GM21528 (cell line): ENCODE results near the gene ATP6V1B1.

Experiments
- ATAC-seq: cut with Tn5 transposase; IDR thresholded peaks from one replicate; pipeline ENCODE4 v1.9.1; 2021; ENCODE audit warnings: mild to moderate bottlenecking, moderate library complexity; ENCODE audit not compliant: unreplicated experiment, low FRiP score

The ATP6V1B1 gene

DNA sequence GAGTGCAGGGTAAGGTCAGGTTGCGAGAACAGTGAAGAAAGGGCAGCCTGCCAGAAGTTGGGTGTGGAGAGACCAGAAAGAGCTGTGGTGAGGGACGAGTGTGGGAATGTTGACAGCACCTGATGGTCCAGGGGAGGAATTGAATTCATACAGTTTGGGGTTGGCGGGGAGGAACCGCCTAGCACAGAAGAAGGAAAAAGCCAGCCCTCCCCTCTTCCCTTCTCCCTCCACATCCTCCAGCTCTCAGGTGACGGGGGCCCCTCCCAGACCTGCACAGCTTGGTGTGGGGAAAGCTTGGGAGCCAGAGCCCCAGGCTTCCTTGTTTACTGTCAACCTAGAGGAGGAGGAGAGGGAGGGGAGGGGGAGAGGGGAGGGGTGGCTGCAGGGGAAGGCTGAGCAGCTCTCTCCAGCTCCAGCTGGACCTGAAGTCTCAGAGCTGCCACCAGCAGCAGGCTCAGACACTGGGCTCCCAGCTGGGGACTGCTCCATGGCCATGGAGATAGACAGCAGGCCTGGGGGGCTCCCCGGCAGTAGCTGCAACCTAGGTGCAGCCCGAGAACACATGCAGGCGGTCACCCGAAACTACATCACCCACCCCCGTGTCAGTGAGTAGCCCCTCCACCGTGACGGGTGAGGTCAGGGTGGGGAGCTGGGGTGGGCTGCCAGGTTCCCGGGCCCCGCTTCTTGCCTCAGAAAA, at the start of gene ATP6V1B1:
Gene ATP6V1B1, plus strand, starts transcription at position 433 of the 697 bp plus-strand sequence. Its CDS starts 55 bp downstream, at position 488.
- ATAC-seq: no peak

DNA sequence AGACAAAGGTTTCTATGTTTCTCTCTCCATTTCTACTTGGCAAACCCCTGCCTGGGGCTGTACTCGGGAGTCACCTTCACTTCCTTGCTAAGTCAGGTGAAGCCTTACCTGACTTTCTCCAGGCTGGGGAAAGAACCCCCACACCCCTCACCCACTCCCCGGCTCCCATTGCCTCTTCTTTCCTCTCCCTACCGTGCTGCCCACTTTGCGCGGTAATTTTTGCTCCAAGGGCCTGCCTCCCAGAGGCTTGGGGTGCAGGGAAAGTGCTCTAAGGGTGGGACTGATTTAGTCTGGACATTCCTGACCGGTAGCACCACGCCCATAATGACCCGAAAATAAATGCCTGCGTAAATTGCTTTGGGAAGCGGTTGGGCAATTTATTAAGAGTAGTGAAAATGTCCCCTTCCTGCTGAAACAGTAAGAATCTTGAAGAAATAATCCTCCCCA, 49.1 kb upstream of the ATP6V1B1 start:
- ATAC-seq: no peak

DNA sequence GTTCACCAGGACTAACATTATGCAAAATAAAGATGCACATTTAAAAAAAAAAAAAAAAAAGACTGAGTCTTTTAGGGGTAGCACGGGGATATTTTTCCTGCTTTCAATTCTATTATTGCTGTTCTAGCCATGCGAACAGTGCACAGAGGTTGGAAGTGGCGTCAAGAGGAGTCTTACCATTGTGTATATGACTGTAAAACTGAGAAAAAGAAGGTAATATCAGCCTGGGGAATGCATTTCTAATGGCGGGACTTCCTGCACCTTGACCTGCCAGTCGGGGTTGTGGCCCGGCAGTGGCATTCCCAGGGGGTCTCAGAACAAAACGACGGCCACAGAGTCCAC, 48.5 kb upstream of the ATP6V1B1 start:
- ATAC-seq: no peak

DNA sequence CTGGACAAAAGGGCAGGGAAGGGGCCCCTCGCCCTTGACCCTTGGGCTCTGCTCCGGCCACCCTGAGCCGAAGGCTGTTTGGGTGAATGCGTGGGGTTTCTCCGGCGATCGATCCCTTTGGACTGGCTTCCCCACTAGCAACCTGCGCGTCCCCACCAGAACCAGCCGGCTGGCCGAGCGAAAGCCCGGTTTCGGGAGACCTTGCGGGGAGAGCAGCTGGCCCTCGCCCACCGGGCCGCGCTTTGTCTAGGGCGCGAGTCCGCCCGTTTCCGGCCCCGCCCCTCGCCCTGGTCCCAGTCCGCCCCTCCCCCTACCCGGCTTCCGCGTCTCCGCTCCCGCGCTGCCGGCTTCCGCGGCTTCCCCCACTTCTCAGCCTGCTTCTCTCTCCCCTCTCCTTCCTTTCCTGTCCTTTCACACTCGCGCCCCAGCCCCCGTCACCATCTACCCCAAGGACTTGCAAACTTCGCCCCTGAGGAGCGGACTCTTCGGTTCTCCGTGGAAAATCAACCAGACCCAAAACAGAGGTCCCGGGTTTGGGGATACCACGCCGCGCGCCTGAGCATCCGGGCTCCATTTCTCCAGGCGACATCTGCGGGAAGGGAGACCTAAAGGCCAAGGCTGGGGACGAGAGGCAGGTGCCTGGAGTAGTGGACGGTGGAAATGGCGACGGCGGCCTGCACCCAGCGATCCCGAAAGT, 48.0 kb upstream of the ATP6V1B1 start:
- no peak for ATAC-seq

DNA sequence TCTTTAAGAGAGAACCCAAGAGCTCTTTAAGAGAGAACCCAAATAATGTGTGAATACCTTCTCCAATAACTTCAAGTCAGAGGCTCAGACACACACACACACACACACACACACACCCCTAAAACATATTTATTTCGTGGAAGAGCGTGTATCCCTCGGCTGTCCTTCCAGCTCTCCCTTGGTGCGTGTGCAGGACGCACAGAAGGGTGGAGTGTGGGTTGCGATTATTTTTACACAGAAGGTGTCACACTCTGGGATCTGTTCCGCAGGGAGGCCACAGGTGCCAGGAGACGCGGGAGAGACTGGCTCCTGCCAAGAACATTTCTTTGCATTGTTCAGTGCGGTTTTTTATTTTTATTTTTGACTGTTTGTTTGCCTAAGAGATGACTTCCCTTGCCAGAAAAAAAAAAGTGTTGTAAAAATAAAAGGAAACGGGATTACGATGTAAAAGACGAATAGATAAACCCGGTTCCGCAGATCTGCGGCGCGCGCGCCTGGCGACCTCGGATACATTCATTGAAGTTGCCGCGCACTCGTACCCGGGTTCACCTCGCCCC, 47.3 kb upstream of the ATP6V1B1 start:
- no peak for ATAC-seq

DNA sequence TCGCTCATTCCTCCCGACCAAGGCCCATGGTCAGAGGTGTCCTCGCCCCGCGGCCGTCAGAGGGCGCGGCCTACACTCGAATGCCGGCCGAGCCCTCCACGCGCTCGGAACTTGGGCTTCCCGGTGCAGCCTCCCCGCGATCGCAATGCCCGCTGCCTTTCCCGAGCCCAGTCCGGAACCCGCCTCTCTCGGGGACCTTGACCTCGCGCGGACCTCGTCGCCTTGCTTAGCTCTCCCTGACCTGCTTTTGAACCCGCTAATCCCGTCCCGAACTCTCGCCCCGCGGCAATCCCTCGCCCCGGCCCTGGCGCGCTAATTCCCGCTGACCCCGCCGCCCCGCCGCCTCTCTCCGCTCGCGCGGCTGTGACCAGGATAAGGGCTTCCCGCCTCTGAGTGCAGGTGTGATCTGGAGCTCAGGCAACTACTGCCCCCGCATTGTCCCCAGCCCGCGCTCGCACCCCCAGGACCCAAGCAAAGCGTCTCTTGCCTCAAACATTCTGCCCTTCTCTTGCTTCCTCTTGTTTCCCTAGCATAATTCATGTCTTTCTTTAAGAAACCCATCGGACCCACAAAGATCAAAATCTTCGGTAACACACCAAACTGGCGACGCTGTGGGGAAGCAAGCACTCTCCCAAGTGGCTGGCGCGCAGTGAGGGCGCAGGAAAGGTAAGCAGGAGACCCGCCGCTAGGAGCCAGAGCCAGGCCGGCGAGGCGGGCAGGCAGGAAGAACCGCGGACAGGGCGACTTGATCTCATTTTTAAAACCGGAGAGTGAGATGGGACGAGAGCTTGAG, 46.6 kb upstream of the ATP6V1B1 start:
- no peak for ATAC-seq

DNA sequence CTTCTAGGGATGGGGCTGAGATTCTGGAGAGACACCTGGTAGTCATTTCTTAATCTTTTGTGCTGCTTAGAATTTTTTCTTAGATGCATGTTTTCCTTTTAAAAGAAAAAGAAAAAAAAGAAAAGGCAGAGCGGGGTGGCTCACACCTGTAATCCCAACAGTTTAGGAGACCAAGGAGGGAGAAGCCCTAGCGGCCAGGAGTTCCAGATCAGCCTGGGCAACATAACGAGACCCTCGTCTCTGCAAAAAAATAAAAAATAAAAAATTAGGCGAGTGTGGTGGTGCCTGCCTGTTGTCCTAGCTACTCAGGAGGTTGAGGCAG, 46.0 kb upstream of the ATP6V1B1 start:
- no peak for ATAC-seq

DNA sequence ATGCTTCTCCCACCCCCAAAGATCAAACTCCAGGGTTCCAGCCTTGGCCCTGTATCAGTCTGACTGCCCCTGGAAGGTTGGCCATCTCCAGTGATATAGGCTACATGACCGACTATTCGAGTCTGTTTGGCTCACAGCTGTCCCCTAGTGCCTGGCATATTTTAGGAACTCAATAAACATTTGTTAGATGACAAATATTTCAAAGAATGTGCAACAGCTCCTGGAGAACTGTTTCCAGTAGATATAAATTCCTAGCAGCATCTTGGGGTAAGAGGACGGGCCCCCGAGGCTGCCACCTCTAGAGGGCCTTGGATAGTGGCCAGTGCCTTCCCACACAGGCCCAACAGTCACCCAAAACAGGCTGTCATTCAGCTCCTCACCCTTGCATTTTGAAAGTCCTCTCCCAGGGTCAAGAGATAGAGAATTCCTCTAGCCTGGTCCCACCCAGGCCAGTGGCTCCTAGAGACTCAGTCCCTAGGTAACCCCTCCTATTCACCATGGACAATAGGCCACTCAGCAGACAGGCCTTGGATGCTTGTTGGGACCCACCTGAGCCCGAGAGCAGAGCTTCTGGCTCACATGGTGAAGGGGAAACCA, 45.1 kb upstream of the ATP6V1B1 start:
- no peak for ATAC-seq

DNA sequence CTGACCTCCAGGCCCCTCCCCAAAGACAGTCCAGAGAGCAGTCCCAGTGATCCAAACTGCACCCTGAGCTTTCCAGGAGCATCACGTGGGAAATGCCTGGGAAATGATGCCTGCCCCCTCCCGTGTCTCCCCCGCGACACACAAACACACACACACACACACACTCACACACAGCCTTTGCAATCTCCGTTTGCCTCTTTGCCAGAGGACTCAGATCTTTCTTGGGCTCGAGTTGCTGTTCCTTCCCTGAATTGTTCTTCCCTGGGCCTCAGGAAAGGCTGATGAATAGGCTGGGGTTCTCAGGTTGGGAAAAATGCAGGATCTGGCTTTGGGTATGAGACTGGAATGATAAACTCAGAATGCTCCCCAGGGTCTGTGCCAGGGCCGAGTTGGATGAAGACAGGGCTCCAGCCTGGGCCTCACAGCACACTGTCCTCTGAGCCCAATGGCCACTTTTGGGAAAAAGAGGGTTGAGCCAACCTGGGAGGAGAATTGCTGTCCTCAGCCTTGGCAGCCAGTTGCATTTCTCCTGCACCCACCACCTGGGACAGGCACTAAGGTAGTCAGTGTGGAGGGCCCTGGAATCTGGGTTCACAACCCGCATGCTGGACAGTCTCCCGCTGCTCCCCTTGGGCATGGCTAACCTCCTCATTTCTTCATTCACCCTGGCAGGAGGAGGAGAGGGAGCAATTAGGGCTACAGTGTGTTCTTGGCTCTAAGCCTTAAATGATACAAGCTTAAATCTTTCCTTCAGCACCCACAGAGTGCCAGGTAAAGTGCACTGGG, 43.9 kb upstream of the ATP6V1B1 start:
- no peak for ATAC-seq

DNA sequence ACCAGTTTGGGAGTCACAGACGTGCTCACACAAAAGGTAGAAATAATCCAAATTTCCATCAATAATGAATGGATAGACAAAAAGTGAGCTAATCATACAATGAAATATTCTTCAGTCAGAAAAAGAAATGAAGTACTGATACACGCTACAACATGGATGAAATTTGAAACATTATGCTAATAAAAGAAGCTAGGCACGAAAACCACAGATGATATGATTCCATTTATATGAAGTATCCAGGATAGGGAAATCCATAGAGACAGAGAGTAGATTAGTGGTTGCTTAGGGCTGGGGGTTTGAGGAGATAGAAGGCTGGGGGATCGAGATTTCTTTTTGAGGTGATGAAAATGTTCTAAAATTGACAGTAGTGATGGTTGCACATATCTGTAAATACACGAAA, 43.0 kb upstream of the ATP6V1B1 start:
- ATAC-seq: no peak

DNA sequence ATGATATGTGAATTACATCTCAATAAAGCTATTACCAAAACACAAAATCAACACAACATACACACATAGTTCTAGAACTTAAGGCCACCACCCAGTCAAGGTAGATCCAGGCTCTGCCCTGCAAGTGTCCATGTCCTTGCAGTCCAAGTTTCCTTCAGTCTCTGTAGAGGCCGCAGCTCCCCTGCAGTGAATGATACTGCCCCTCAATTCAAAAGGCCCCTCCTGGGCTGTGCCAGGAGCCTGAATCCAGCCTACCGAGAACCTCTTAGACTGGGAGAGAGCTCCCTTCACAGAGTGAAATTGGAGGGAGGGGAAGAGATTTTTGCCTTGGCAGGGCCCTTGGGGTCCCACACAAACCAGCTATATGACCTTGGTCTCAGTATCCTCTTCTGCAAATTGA, 42.5 kb upstream of the ATP6V1B1 start:
- ATAC-seq: no peak

DNA sequence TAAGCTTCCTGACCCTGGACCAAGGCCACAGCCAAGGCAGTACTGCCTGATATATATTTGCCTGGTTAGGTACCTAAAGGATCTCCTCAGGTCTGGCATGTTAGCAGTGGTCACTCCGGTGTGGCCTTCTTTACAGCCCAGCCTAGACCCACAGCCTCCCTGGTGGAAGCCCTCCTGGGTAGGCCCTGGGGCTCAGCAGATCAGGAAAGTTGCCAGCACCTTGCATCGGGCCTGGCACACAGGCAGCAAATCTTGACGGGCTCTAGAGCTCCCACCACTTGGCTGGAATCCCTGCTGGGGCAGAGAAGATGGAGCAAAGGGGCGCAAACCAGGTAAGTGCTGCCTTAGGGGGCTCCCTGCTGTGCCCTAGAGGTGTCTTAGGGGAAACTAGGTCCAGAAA, 40.9 kb upstream of the ATP6V1B1 start:
- ATAC-seq: no peak

DNA sequence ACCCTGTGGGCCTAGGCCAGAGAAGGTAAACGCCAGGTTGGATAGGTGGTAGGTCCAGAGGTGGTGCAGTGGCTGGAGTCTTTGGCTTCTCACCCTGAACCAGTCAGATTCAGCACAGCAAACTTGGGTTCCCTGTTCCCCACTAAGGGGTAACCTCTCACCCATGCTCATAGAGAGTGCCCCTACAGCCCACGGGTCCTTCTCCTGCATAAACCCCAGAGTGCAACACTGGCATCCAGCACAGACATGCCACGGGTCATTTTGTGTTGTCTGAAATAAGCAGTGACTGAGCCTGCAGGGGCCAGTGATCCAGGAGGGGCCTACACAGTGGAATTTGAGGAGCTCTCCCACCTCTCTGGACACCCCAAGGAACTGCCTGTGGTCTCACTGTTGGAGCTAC, 40.5 kb upstream of the ATP6V1B1 start:
- no peak for ATAC-seq

DNA sequence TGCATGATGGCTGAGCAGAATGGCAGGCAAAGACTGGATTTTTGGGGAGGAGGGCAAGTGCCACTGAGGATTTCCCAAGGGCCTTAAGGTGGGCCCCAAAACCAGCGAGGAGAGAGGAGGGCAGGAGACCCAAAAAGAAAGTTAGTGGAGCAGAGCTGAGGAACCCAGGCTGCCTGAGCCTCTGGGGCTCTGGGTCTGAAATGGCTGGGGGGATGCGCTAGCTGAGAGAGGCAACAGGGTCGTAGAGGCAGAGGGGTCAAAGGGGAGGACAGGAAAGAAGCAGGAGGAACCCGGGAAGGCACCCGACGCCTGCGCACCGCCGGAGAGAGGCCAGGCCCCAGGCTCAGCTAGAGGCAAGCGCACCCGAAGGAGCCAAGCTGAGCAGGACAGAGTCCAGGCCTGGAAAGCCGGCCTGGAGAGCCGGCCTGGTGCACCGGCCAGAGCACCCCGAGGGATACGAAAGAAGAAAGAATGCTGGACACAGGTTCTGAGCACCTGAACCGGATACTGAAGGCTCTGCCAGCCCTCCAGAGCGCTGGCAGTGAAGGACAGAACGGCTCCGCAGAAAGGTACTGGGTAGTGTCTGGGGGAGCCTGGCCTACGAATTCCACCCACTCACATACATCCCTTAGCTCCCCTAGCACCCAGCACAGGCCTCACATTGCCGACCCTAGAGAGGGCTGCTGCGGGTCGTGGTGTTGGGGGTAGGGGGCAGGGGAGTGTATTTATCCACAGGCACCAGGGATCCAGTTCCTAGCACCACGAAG, 39.5 kb upstream of the ATP6V1B1 start:
- ATAC-seq: no peak

DNA sequence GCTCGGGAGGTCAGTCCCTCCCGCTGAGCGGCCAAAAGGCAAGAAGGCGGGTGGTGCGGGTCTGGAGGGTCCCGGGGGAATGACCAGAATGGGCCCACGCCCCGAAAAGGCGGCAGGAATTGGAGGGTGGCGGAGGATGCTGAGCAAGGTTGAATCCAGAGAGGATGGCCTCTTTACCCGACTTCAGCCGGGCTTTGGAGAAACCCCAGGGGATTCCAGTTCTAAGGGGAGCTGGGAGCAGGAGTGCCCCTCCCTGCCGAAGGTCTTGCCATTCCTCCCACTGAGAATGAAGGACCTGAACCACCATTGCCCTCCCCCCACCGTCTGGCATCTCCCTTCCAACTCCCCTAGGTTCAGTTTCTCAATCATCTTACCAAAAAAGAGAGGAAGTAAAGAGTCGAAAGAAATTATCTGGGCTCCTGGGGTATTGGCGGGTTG, 38.9 kb upstream of the ATP6V1B1 start:
- no peak for ATAC-seq

DNA sequence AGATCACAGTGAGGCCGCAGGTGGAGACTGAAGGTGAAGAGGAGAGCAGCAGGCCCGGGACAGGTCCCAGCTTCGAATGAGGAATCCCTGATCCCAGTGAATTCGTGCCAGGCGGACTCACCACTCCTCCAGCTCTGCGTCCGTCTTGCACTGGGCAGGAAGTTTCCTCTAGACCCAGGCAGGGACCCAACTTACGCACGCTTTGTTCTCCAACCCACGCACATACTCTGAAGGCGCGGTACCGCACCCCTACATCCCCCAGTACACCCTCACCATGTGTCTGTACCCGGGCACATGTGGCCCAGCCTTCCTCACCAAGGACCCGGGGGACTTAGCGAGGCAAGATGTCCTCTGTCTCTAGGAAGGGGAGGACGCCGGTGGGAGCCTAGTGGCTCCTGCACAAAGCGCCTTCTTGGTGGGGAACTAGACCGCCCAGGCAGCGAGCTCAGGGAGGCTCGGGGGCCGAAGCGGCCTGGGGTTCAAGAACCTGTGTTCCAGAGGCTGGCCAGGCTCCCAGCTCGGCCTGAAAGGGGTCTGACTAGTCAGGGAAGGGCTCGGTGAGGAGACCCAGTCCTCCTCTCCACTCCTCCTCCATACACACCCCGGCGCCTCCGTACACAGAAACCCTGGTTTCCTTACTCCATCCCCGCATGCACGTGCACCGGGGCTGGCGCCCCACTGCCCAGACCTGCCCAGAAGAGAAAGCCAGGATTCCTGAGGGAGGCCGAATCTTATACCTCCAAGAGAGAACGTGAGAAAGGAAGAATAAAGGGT, 38.3 kb upstream of the ATP6V1B1 start:
- no peak for ATAC-seq

DNA sequence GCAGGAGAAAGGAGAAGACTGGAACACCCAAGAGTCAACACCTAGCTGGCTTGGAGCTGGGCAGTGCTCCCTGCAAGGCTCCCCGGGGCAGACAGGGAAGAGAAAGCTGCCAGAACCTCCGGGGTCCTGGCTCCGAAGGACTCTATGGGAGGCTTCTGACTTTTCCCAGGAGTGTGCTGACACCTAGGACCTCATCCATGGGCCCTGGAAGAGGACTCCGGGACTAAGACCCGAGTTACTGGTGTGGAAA, 37.8 kb upstream of the ATP6V1B1 start:
- ATAC-seq: no peak

DNA sequence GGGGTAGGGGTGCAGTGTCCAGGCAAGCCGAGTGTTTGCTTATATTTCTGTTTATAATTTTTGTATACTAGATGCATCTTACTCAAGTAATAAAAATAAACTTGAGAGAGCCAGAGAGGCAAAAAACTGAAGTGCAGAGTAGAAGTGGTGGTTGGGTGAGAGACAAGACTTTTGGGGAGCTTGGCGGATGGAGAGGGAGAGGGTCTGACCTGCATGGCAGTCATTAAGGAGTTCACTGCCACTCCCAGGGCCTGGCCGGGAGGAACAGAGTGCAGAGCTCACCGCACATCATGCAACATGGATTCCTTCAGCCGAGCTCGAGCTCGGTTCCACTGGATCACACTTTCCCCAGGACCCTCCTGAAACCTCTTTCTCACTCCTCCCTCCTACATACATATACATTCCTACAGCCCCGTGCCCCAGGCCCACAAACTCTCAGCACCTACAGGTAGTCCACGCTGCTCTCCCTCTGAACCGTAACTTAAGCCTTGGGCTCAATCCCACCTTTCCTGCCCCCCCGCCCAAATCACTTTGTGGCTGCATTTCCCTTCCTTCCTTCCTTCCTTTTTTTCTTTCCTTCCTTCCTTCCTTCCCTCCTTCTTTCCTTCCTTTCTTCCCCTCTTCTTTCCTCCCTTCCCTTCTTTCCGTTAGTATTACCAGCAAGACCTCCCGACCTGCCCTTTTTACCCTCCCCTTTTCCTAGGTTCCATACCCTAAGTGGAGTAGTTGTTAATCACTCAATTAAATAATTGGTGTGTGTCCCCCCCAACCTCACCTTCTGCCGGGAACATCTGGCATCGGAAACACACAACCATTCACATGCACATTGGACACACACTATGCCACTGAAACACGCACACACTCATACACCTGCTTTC, 37.1 kb upstream of the ATP6V1B1 start:
- no peak for ATAC-seq
